Activated CD8-positive, alpha-beta memory T cell treated with anti-CD3 and anti-CD28 coated beads for 4 hours (primary cell): ENCODE data around the gene CHAF1A.
A peak's percentile ranks its signal among the peaks of the same experiment; 100 is the strongest.

Experiments used
- DNase-seq, 2 donors: peaks; one replicate each; pipeline ENCODE4 v3.0.0-alpha.2; 2020; ENCODE audit warnings: low read depth in 2 of 2

Gene CHAF1A, protein sequence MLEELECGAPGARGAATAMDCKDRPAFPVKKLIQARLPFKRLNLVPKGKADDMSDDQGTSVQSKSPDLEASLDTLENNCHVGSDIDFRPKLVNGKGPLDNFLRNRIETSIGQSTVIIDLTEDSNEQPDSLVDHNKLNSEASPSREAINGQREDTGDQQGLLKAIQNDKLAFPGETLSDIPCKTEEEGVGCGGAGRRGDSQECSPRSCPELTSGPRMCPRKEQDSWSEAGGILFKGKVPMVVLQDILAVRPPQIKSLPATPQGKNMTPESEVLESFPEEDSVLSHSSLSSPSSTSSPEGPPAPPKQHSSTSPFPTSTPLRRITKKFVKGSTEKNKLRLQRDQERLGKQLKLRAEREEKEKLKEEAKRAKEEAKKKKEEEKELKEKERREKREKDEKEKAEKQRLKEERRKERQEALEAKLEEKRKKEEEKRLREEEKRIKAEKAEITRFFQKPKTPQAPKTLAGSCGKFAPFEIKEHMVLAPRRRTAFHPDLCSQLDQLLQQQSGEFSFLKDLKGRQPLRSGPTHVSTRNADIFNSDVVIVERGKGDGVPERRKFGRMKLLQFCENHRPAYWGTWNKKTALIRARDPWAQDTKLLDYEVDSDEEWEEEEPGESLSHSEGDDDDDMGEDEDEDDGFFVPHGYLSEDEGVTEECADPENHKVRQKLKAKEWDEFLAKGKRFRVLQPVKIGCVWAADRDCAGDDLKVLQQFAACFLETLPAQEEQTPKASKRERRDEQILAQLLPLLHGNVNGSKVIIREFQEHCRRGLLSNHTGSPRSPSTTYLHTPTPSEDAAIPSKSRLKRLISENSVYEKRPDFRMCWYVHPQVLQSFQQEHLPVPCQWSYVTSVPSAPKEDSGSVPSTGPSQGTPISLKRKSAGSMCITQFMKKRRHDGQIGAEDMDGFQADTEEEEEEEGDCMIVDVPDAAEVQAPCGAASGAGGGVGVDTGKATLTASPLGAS

GRCh38 chr19:4402171-4403004 lies at the start of gene CHAF1A:
Gene CHAF1A (plus strand): TSS chr19:4402640. CDS start chr19:4402763, 123 bp downstream.
- peak; percentile 97 to 99 for DNase-seq

DNA sequence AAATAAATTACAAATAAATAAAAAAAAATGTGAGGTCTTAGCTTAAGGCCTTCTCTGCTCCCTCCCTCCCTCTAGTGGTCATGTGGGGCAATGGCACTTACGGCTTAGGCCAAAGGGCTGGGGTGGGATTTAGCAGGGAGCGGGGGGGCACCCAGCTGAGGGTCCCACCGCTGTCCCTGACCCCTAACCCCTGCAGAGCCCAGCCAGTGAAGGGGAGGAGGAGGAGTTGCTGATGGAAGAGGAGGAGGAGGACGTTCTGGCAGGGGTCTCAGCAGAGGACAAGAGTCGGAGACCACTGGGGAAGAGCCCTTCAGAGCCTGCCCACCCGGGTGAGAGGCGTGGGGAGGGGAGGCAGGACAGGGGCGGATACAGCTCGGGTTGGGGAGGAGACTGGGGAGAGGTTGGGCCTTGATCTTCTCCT lies 49.7 kb upstream of the CHAF1A start:
- peak in 1 of 2 donors; percentile 41 for DNase-seq

GRCh38 chr19:4354282-4354681 lies 48.2 kb upstream of the CHAF1A start:
- DNase-seq, result no peak

GRCh38 chr19:4354897-4355296 lies 47.5 kb upstream of the CHAF1A start:
- DNase-seq, result no peak

DNA sequence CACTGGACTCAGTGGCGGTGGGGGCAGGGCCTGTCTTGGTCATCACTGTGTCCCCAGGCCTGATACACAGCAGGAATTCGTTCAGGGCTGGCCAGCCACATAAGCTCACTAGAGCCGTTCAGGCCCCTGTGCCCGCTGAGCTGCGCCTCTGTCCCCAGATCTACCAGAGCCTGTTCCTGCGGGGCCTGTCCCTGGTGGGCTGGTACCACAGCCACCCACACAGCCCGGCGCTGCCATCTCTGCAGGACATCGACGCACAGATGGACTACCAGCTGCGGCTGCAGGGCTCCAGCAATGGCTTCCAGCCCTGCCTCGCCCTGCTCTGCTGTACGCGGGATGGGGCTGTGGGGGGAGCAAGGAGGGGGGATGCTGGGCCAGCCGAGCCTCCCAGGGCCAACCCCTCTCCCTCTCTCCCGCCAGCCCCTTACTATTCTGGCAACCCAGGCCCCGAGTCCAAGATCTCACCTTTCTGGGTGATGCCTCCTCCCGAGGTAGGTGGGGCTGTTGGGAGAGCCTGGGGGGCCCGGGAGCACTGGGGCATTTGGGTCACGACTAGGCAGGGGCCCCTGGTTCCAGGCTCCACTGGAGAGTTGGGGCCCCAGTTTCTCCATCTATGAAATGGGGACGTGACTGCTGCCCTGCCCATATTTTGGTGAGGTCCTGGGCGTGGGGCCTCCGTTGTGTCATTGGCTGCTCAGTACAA lies 45.2 kb upstream of the CHAF1A start:
- DNase-seq, result no peak

- no peak for DNase-seq
These were observed 44.5 kb upstream of the CHAF1A start for GRCh38 chr19:4357921-4358326.

- no peak for DNase-seq
These were observed 43.5 kb upstream of the CHAF1A start for GRCh38 chr19:4358709-4359626.

- no peak for DNase-seq
These were observed 42.8 kb upstream of the CHAF1A start for GRCh38 chr19:4359627-4360000.

GRCh38 chr19:4360081-4360569 lies 42.3 kb upstream of the CHAF1A start:
- no peak for DNase-seq

DNA sequence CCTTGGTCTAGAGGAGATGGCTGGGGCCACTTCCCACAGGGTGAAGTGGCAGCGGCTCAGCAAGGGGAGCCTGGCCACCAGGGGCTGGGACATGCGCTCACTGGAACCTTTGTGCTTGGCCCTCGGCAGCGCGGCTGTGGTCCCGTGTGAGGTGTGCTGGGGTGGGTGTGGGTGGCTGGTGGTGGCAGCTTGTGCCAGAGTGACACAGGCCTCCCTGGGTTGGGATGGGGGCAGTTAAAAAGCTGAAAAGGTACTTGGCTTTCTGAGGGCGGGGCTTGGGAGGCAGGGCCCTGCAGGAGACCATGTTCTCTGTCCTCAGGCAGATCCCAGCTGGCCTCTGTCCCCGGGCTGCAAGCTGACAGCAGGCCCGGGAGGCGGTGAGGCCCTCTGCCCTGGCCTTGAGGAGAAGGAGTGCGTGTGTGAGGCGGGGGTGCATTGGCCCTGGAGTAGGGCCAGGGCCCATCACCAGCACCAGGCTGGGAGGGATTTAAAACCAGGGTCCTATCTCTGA lies 41.7 kb upstream of the CHAF1A start:
- no peak for DNase-seq

- no peak for DNase-seq
These were observed 41.0 kb upstream of the CHAF1A start for GRCh38 chr19:4361152-4362046.

GRCh38 chr19:4362101-4362828 lies 40.2 kb upstream of the CHAF1A start:
- no peak for DNase-seq

DNA sequence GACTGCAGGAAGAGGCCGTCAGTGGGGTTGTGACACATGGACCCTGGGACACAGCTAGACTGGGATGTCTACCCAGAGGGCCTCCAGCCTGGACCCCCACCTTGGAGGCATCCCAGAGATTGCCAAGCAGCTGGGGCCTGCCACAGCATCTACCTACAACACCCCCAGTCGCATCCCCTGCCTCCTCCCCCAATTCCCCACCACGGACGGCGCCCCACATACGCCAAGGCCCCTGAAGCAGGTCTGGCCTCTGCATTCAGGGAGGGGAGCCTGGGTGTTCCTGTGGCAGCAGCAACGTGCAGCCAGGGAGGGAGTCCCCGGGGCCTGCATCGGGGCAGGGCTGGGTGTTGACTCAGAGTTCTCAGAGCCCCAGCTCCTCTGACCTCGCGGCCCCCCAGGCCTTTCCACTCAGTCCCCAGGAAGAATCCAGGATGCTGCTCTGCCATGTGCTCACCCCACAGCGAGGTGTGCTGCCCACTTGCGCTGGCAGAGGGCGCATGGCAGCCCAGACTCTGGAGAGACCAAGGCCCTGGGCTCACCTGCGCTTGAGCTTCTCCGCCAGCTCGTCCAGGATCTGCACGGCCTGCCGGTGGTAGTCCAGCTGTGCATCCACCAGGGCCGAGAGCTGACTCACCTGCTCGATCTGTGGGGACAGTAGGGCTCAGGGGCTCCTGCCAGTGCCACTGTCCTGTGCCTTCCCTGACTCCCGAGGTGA lies 39.5 kb upstream of the CHAF1A start:
- DNase-seq, result no peak

DNA sequence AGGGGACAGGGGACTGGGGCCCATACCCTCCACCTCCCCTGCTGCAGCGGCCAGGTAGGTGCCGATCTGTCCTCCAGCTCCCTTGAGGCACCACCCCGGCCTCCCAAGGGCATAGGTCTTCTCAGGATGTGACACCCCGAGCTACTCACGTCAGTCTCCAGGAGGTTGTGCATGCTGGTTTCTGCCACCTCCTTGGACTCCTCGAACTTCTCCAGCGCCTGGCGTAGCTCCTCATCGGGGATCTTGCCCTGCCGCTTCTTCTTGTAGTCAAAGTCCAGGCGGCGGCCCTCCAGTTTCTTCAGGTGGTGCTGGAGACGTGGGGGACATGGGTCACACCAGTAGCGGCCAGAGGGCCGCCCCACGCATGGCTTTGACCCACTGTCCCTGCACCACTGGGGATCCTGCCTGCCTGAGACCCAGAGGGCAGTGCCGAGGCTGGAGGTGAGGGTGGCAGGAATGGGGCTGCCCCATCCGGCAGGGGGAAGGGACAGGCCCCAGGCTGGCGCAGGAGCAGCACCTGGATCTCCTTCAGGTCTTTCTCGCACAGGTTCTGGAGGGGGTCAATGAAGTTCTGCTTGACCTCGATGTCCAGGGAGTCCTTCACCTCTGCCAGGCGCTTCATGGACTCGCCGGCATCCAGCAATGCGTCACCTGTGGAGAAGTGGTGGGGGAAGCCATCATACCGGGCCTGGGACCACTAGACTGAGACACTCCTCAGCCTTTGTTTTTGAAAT lies 38.7 kb upstream of the CHAF1A start:
- DNase-seq, result no peak

- no peak for DNase-seq
These were observed 37.1 kb upstream of the CHAF1A start for GRCh38 chr19:4365341-4365740.
